CD8-positive, alpha-beta memory T cell (primary cell): ENCODE data around the gene TCTN3. TPM values are rescaled to one million over a fixed set of nuclear protein-coding genes. Genes with fewer than 3 reads are reported as not detected.

Experiments
- CTCF ChIA-PET: fragments of 350-600 bp; sonication (Branson Sonifier 250); formaldehyde crosslinking; loops from one replicate; lab custom pipeline; 2021; ENCODE audit warnings: antibody characterized with exemption; lab: Charles Lee
- POLR2A ChIA-PET: fragments of 350-600 bp; sonication (Branson Sonifier 250); formaldehyde crosslinking; loops from one replicate; lab custom pipeline; 2021; ENCODE audit warnings: antibody characterized with exemption; lab: Charles Lee
- DNase-seq, 5 donors: peaks; one replicate each; pipeline versions ENCODE4 v3.0.0 to v3.0.0-alpha.2; 2020 to 2022; ENCODE audit warnings: mixed read lengths in 1 of 5
- H3K27ac ChIP-seq: one replicate; pipeline ENCODE4 v1.7.0; 2013; ENCODE audit warnings: low read depth, mild to moderate bottlenecking, low read length, moderate library complexity
- H3K27me3 ChIP-seq: 2 replicates; pipeline ENCODE4 v1.7.0; 2013; ENCODE audit warnings: low read length, mild to moderate bottlenecking; ENCODE audit not compliant: insufficient read depth, poor library complexity, severe bottlenecking
- H3K36me3 ChIP-seq: 2 replicates; pipeline ENCODE4 v1.7.0; 2013; ENCODE audit warnings: mild to moderate bottlenecking, low read length, moderate library complexity; ENCODE audit not compliant: insufficient read depth
- H3K4me1 ChIP-seq: 2 replicates; pipeline ENCODE4 v1.7.0; 2013; ENCODE audit warnings: mild to moderate bottlenecking, low read length, moderate library complexity; ENCODE audit not compliant: insufficient read depth
- H3K4me3 ChIP-seq: 2 replicates; pipeline ENCODE4 v1.7.0; 2013; ENCODE audit warnings: mild to moderate bottlenecking, low read length
- H3K9me3 ChIP-seq: 2 replicates; pipeline ENCODE4 v1.7.0; 2013; ENCODE audit warnings: mild to moderate bottlenecking, low read length
- H3K27ac Mint-ChIP-seq, 8 donors: one replicate each; pipeline ENCODE4 v1.8.0; 2020 to 2021; ENCODE audit warnings: mixed read lengths in 8 of 8, mild to moderate bottlenecking in 6 of 8, inconsistent platforms in 3 of 8, moderate library complexity in 3 of 8
- H3K27me3 Mint-ChIP-seq, 2 donors: one replicate each; pipeline ENCODE4 v1.8.0; 2020 to 2021; ENCODE audit warnings: mixed read lengths in 2 of 2, mild to moderate bottlenecking in 1 of 2, moderate library complexity in 1 of 2
- H3K36me3 Mint-ChIP-seq, 3 donors: one replicate each; pipeline ENCODE4 v1.8.0; 2020 to 2021; ENCODE audit warnings: mixed read lengths in 3 of 3, inconsistent platforms in 1 of 3, mild to moderate bottlenecking in 1 of 3
- H3K4me1 Mint-ChIP-seq, 3 donors: one replicate each; pipeline ENCODE4 v1.8.0; 2020 to 2021; ENCODE audit warnings: mixed read lengths in 3 of 3, inconsistent platforms in 1 of 3, mild to moderate bottlenecking in 1 of 3
- H3K4me3 Mint-ChIP-seq, 7 donors: one replicate each; pipeline ENCODE4 v1.8.0; 2020 to 2021; ENCODE audit warnings: mixed read lengths in 7 of 7, mild to moderate bottlenecking in 6 of 7, moderate library complexity in 4 of 7, inconsistent platforms in 2 of 7
- H3K9me3 Mint-ChIP-seq, 5 donors: one replicate each; pipeline ENCODE4 v1.8.0; 2020 to 2022; ENCODE audit warnings: mixed read lengths in 5 of 5, mild to moderate bottlenecking in 3 of 5, moderate library complexity in 2 of 5, inconsistent platforms in 1 of 5
- polyA plus RNA-seq: library from polyadenylated mRNA; unstranded; fragments of 300-500 nt; fragmentation: Illumina TruSeq; gene quantifications from one replicate; pipeline ENCODE4 v1.2.3, GENCODE V29; 2021
- total RNA-seq, 2 experiments: library from RNA; stranded (reverse); gene quantifications; one replicate each; pipeline ENCODE4 v1.2.3, GENCODE V29; 2021

Gene TCTN3
- total and polyA plus RNA-seq, 3 experiments from 2014 or later, result 32.1 to 59.1 (median 32.7) TPM

- Mint-ChIP-seq H3K4me3 (no peak overlapping the region), H3K36me3 (no peaks in the 10 kb centered on the region), H3K27me3 (no peaks in the 10 kb centered on the region), H3K9me3 (no peaks in the 10 kb centered on the region), H3K4me1 (no peaks in the 10 kb centered on the region), H3K27ac (no peak overlapping the region)
- H3K4me3 ChIP-seq, result no peak overlapping the region
- H3K27ac ChIP-seq, result no peak overlapping the region
- H3K27me3 ChIP-seq, result no peaks in the 10 kb centered on the region
- no peak for DNase-seq
- ChIA-PET POLR2A (no interaction called here), CTCF (interaction anchor here (1.9 kb wide), 1 partner anchor 12 kb away, joined by 12 read pairs; the partner anchor contains the start of gene TCTN3)
- H3K36me3 ChIP-seq, result no peaks in the 10 kb centered on the region
- H3K4me1 ChIP-seq, result no peaks in the 10 kb centered on the region
- no peaks in the 10 kb centered on the region for H3K9me3 ChIP-seq
These were observed 12.8 kb upstream of the TCTN3 start for GRCh38 chr10:95706573-95706972.

GRCh38 chr10:95698415-95698814 is 4.7 kb upstream of the TCTN3 start:
- Histone ChIP-seq H3K4me1 (peaks cover 7% of the 10 kb centered on the region), H3K27me3 (no peaks in the 10 kb centered on the region), H3K4me3 (no peak overlapping the region), H3K36me3 (no peaks in the 10 kb centered on the region), H3K9me3 (no peaks in the 10 kb centered on the region), H3K27ac (no peak overlapping the region)
- H3K9me3 Mint-ChIP-seq, result no peaks in the 10 kb centered on the region
- ChIA-PET POLR2A (no interaction called here), CTCF (no interaction called here)
- no peak overlapping the region for H3K27ac Mint-ChIP-seq
- peaks cover 7 to 13% (median 11%) of the 10 kb centered on the region in 3 donors for H3K4me1 Mint-ChIP-seq
- peaks cover 6 to 14% of the 10 kb centered on the region in 2 donors for H3K27me3 Mint-ChIP-seq
- no peak for DNase-seq
- H3K36me3 Mint-ChIP-seq, result peaks cover 0 to 4% (median 0%) of the 10 kb centered on the region in 3 donors
- no peak overlapping the region for H3K4me3 Mint-ChIP-seq

- no peak for DNase-seq
- Histone ChIP-seq H3K27me3 (no peaks in the 10 kb centered on the region), H3K9me3 (no peaks in the 10 kb centered on the region), H3K4me1 (peaks cover 16% of the 10 kb centered on the region), H3K36me3 (no peaks in the 10 kb centered on the region), H3K4me3 (no peak overlapping the region), H3K27ac (no peak overlapping the region)
- peaks cover 0 to 13% (median 0%) of the 10 kb centered on the region in 3 donors for H3K36me3 Mint-ChIP-seq
- H3K4me1 Mint-ChIP-seq, result peaks cover 15 to 23% (median 21%) of the 10 kb centered on the region in 3 donors
- CTCF ChIA-PET, result interaction anchor here (0.6 kb wide), 1 partner anchor 9 kb away, joined by 3 read pairs; no protein-coding TSS in a partner anchor
- peaks cover 6 to 14% of the 10 kb centered on the region in 2 donors for H3K27me3 Mint-ChIP-seq
- H3K9me3 Mint-ChIP-seq, result no peaks in the 10 kb centered on the region
- POLR2A ChIA-PET, result no interaction called here
- no peak overlapping the region for H3K27ac Mint-ChIP-seq
- no peak overlapping the region for H3K4me3 Mint-ChIP-seq
These were observed 3.7 kb upstream of the TCTN3 start for GRCh38 chr10:95697429-95697828.

- H3K4me3 Mint-ChIP-seq, result peak overlapping the region; percentile 10 to 97 (median 95)
- Histone ChIP-seq H3K9me3 (no peaks in the 10 kb centered on the region), H3K4me1 (peaks cover 22% of the 10 kb centered on the region), H3K4me3 (no peak overlapping the region), H3K27me3 (no peaks in the 10 kb centered on the region), H3K36me3 (peaks cover 8% of the 10 kb centered on the region), H3K27ac (no peak overlapping the region)
- H3K27ac Mint-ChIP-seq, result peak overlapping the region in 7 of 8 donors; percentile 66 to 99 (median 98)
- POLR2A ChIA-PET, result interaction anchor here (0.6 to 2.0 kb wide), 4 partner anchors 100 to 720 kb away, joined by 3 to 11 read pairs (median 3); partner anchors contain the start of gene ZNF518A
- DNase-seq, result peak in 1 of 5 donors; percentile 47
- CTCF ChIA-PET, result interaction anchor here (0.7 to 5.4 kb wide), 31 partner anchors 8 to 637 kb away, joined by 3 to 149 read pairs (median 7); partner anchors contain the start of genes CC2D2B, ENTPD1 and ZNF518A
- H3K9me3 Mint-ChIP-seq, result no peaks in the 10 kb centered on the region
- H3K36me3 Mint-ChIP-seq, result peaks cover 0 to 39% (median 5%) of the 10 kb centered on the region in 3 donors
- peaks cover 6 to 11% of the 10 kb centered on the region in 2 donors for H3K27me3 Mint-ChIP-seq
- peaks cover 36 to 47% (median 45%) of the 10 kb centered on the region in 3 donors for H3K4me1 Mint-ChIP-seq
These were observed 938 bp upstream of the TCTN3 start for GRCh38 chr10:95694665-95695064.

DNA sequence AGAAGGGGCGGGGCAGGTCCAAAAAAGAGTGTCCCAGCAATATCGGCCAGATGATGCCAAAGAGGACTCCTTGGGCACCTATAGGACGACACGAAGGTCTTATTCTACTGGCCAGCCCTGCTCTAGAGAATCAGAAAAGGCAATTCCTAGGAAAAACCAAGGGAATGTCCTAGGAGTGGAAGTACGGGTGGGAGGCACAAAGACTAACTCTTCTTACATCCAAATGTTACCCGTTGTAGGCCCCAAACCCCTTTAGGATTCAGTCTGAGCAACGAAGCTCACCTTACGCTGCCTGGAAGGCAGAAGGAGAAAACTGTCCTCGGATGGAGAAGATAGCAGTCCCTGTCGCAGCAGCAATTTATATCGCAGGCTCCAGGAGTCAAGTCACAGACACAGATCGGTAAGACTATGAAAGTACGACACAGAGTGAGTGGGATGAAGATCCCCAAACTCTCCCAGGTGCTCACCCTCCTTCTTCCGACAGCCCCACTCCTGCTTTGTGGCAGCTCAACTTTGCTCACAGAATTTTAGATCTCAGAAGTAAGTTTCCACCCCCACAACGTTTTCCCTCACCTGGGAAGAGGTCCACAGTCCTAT is 558 bp downstream of the TCTN3 start:
- Histone ChIP-seq H3K36me3 (peaks cover 14% of the 10 kb centered on the region), H3K27me3 (no peaks in the 10 kb centered on the region), H3K27ac (peak overlapping the region; percentile 90), H3K4me3 (peak overlapping the region; percentile 81), H3K9me3 (no peaks in the 10 kb centered on the region), H3K4me1 (peaks cover 22% of the 10 kb centered on the region)
- no peak for DNase-seq
- Mint-ChIP-seq H3K4me3 (peak overlapping the region; percentile 86 to 98 (median 96)), H3K4me1 (peaks cover 39 to 61% (median 57%) of the 10 kb centered on the region in 3 donors), H3K27ac (peak overlapping the region; percentile 92 to 99 (median 98)), H3K9me3 (no peaks in the 10 kb centered on the region), H3K27me3 (peaks cover 0 to 3% of the 10 kb centered on the region in 2 donors), H3K36me3 (peaks cover 0 to 53% (median 10%) of the 10 kb centered on the region in 3 donors)
- POLR2A ChIA-PET, result interaction anchor here (0.6 to 2.0 kb wide), 6 partner anchors 36 to 437 kb away, joined by 3 to 11 read pairs (median 4); partner anchors contain the start of gene ZNF518A
- CTCF ChIA-PET, result interaction anchor here (0.5 to 5.4 kb wide), 57 partner anchors 9 to 646 kb away, joined by 3 to 149 read pairs (median 4); partner anchors contain the start of genes ALDH18A1, CC2D2B and ZNF518A

DNA sequence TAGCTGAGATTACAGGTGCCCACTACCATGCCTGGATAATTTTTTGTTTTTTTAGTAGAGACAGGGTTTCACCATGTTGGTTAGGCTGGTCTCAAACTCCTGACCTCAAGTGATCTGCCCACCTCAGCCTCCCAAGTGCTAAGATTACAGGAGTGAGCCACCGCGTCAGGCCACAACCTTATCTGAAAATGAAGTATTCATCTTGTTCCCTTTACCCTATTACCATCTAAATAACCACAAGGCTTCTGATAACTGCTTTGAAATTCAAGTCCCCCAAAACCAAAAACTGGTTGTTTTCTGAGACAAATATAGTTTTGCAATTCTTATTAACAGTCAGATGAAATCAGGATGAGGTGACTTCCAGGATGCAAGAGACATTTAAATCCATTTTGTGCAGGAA is 2.4 kb downstream of the TCTN3 start:
- peak overlapping the region in 1 of 7 donors; percentile 96 for H3K4me3 Mint-ChIP-seq
- peaks cover 22% of the 10 kb centered on the region for H3K4me1 ChIP-seq
- no peaks in the 10 kb centered on the region for H3K9me3 Mint-ChIP-seq
- POLR2A ChIA-PET, result no interaction called here
- CTCF ChIA-PET, result interaction anchor here (5.4 kb wide), 1 partner anchor 150 kb away, joined by 149 read pairs; no protein-coding TSS in a partner anchor
- H3K4me1 Mint-ChIP-seq, result peaks cover 39 to 61% (median 57%) of the 10 kb centered on the region in 3 donors
- H3K36me3 Mint-ChIP-seq, result peaks cover 0 to 68% (median 10%) of the 10 kb centered on the region in 3 donors
- no peaks in the 10 kb centered on the region for H3K9me3 ChIP-seq
- no peak for DNase-seq
- no peaks in the 10 kb centered on the region for H3K27me3 ChIP-seq
- H3K27me3 Mint-ChIP-seq, result no peaks in the 10 kb centered on the region
- H3K36me3 ChIP-seq, result peaks cover 23% of the 10 kb centered on the region
- no peak overlapping the region for H3K27ac ChIP-seq
- no peak overlapping the region for H3K4me3 ChIP-seq
- peak overlapping the region in 6 of 8 donors; percentile 19 to 98 (median 48) for H3K27ac Mint-ChIP-seq

DNA sequence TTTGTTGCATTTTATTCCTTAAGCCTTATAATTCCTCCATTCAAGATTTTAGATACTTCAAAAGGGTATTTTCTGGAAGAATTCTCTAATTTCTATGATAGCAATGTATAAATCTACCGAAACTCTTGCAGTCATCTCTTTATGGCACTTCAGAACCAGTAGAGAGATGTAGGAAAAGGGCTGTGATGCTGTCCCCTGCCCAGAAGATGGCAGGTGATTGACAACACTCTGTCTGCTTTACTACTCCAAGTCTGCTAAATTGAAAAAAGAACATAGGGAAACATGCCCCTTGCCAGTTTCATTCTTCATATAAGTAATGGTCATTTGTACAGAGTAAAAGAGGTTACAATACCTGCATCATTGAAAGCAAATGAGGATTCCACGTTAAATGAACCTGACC is 5.1 kb downstream of the TCTN3 start:
- ChIA-PET POLR2A (interaction anchor here (0.7 kb wide), 1 partner anchor 67 kb away, joined by 3 read pairs; the partner anchor contains the start of gene ENTPD1), CTCF (interaction anchor here (0.9 to 1.1 kb wide), 2 partner anchors 9 to 155 kb away, joined by 3 read pairs; no protein-coding TSS in a partner anchor)
- Histone ChIP-seq H3K4me3 (no peak overlapping the region), H3K36me3 (peaks cover 45% of the 10 kb centered on the region), H3K4me1 (peaks cover 16% of the 10 kb centered on the region), H3K9me3 (no peaks in the 10 kb centered on the region), H3K27ac (no peak overlapping the region), H3K27me3 (no peaks in the 10 kb centered on the region)
- H3K36me3 Mint-ChIP-seq, result peaks cover 4 to 92% (median 18%) of the 10 kb centered on the region in 3 donors
- H3K4me1 Mint-ChIP-seq, result peaks cover 33 to 50% (median 48%) of the 10 kb centered on the region in 3 donors
- H3K27ac Mint-ChIP-seq, result peak overlapping the region in 2 of 8 donors; percentile 34 to 84
- no peaks in the 10 kb centered on the region for H3K9me3 Mint-ChIP-seq
- H3K4me3 Mint-ChIP-seq, result no peak overlapping the region
- H3K27me3 Mint-ChIP-seq, result no peaks in the 10 kb centered on the region
- no peak for DNase-seq
